Brain microvascular endothelial cell (primary cell): ENCODE measurements around the gene LHFPL5.

Experiments
- DNase-seq: peaks from one replicate; pipeline ENCODE4 v3.0.0-alpha.2; 2020
- H3K27ac ChIP-seq: fragments of 250-450 bp; sonication (Bioruptor Pico); 2 replicates; pipeline ENCODE4 v1.5.1; 2020; ENCODE audit warnings: mild to moderate bottlenecking, moderate library complexity
- H3K27me3 ChIP-seq: fragments of 250-450 bp; sonication (Bioruptor Pico); replicated peaks from 2 replicates; pipeline ENCODE4 v1.5.1; 2020; ENCODE audit warnings: mild to moderate bottlenecking
- H3K36me3 ChIP-seq: fragments of 250-450 bp; sonication (Bioruptor Pico); replicated peaks from 2 replicates; pipeline ENCODE4 v1.5.1; 2020; ENCODE audit warnings: mild to moderate bottlenecking
- H3K4me3 ChIP-seq: 2 replicates; pipeline ENCODE4 v1.5.1; 2011; ENCODE audit warnings: low read depth, mild to moderate bottlenecking, control low read depth, low read length, moderate library complexity
- CTCF ChIP-seq: IDR thresholded peaks from 2 replicates; pipeline ENCODE4 v1.5.1; 2011; ENCODE audit warnings: low read depth, mild to moderate bottlenecking, moderate library complexity, low read length, control low read depth, inconsistent platforms; ENCODE audit errors: missing control alignments
- in situ Hi-C: cut with HindIII; loops from 2 replicates; pipeline ENCODE4 v1.10.0; 2017; ENCODE audit warnings: low sequenced_read_pairs, low pct_ligation_motif_present

The LHFPL5 gene

GRCh38 chr6:35859367-35859766 is 54.2 kb downstream of the LHFPL5 start:
- H3K36me3 ChIP-seq, result peaks cover 34% of the 10 kb centered on the region
- H3K27ac ChIP-seq, result no peak overlapping the region
- H3K27me3 ChIP-seq, result no peaks in the 10 kb centered on the region
- in situ Hi-C loops, result no loop called here
- TF ChIP-seq CTCF, result no peak
- DNase-seq, result no peak
- H3K4me3 ChIP-seq, result no peak overlapping the region
